Glomerular visceral epithelial cell (primary cell): ENCODE measurements around the gene ATP5ME.

Source experiments
- DNase-seq: peaks from one replicate; pipeline ENCODE4 v3.0.0-alpha.2; 2016; ENCODE audit errors: extremely low spot score

ATP5ME gene

GRCh38 chr4:684623-685327 is 10.7 kb upstream of the ATP5ME start:
- no peak for DNase-seq

- peak; percentile 39 for DNase-seq
These were observed 10.0 kb upstream of the ATP5ME start for GRCh38 chr4:683982-684622.

GRCh38 chr4:683247-683897 is 9.3 kb upstream of the ATP5ME start:
- no peak for DNase-seq

GRCh38 chr4:682490-683172 is 8.6 kb upstream of the ATP5ME start:
- no peak for DNase-seq

DNA sequence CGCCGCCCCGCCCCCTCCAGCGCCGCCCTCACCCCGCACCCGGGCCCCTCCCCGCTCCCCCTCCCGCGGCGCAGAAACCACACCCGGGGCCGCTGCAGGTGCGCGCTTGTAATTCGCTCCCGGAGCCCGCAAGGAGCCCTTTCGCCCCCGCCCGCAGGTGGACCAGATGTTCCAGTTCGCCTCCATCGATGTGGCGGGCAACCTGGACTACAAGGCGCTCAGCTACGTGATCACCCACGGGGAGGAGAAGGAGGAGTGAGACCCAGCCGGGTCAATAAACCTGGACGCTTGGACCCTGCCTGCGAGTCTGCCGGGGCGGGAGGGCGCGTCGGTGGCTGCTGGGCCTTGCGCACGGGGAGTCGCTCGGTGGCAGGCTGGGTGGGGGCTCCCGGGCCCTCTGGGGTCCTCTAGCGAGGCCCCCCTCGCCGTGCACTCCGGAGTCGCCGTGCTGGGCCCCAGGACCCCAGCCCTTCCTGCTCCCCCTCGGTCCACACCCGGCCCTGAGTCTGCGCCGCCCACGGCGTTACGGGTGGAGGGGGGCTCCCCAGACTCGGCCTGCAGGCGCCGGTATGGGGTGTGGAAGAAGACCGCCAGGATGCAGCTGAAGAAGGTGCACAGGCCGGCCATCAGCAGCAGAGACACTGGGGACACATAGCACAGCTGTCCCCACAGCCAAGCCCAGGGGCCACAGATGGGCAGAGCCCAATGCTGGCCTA is 7.8 kb upstream of the ATP5ME start:
- no peak for DNase-seq

GRCh38 chr4:680928-681645 is 7.0 kb upstream of the ATP5ME start:
- no peak for DNase-seq

DNA sequence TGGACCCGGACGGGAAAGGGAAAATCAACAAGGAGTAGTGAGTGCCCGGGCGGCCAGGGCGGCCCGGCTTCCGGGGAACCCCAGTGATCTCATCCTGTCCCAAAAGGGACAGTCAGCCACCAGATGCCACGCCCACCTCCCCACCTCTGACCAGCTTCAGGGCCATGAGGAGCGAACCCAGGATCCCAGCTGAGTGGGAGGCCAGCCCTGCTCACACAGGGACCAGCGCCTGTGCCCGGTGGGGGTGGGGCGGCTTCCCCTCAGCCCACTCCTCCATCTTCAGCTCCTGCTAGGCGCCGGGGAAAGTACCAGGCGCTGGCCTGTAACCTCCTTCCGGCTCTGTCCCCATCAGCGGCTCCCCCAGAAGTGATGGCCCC is 6.5 kb upstream of the ATP5ME start:
- DNase-seq = no peak

GRCh38 chr4:680091-680490 is 6.0 kb upstream of the ATP5ME start:
- no peak for DNase-seq

DNA sequence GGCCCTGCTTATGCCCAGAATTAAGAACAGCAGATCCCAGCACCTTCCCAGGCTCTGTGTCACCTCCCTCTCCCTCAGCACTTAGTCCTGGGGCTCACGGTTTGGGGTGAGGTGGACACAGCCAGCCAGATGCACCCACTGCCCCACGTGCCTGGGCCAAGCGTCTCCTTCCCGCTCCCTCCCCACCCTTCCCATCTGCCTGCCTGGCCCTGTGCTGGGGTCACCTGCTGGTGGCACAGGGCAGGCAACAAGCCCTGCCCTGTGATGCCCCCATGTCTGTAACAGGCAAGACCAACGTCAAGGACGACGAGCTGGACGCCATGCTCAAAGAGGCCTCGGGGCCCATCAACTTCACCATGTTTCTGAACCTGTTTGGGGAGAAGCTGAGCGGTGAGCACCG is 5.6 kb upstream of the ATP5ME start:
- no peak for DNase-seq

- no peak for DNase-seq
These were observed 5.0 kb upstream of the ATP5ME start for GRCh38 chr4:679104-679481.

- no peak for DNase-seq
These were observed 4.4 kb upstream of the ATP5ME start for GRCh38 chr4:678331-679103.

DNA sequence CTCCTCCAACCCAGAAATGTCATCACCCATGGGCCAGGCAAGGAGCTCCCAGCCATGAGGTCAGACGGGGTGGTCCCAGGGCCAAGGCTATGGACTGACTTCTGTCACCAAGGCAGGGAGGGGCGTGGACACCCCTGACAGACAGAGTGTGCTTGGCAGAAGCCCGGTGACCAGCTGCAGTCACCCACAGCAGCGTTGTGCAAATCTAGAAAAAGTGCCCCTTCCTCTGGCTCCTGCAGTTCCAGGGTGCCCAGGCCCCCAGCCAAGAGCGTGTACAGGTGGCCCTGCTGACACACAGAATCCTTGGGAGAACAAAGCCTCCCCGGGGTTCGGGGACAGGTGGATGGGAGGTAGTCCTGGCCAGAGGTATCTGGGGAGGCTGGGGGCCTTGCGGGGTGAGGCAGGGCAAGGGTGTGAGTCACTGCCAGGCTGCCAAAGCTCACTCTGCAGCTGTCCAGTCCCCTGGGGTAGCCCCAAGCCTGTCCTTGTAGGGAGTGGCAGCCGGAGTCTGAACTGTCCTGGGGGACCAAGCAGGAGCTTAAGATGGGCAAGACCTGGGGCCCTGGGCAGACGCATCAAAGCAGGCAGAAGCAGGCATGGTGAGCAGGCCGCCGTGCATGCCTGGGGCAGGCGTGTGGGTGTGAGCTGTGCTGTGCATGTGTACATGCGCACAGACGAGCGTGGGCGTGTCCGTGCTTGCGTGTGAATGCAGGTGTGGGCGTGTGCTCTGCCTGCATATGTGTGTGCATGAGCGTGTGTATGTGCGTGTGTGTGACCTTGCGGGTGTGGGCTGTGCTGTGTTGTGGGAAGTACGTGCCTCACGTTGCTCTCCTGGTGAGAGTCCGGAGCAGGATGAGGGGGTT is 3.6 kb upstream of the ATP5ME start:
- DNase-seq = no peak

DNA sequence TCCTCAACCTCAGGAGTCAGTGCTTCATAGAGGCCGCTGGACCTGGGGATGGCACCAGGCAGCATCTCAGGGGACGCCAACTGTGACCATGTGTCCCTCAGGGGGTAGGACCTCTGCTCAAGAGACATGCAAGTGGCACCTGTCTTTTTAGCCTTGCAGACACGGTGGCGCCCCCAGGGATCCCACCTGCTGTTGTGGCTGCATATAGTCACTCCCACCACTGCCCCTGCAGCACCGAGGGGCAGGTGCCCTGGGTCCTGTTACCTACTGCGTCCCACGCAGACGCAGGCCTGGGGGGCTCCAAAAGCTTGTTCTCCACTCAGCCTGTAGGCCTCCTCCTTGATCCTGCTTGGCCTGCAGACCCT is 2.8 kb upstream of the ATP5ME start:
- no peak for DNase-seq

- DNase-seq = no peak
These were observed 2.1 kb upstream of the ATP5ME start for GRCh38 chr4:675980-676870.

GRCh38 chr4:675036-675882 is 1.2 kb upstream of the ATP5ME start:
- DNase-seq = no peak

- DNase-seq = no peak
These were observed 556 bp downstream of the ATP5ME start for GRCh38 chr4:673349-674091.

DNA sequence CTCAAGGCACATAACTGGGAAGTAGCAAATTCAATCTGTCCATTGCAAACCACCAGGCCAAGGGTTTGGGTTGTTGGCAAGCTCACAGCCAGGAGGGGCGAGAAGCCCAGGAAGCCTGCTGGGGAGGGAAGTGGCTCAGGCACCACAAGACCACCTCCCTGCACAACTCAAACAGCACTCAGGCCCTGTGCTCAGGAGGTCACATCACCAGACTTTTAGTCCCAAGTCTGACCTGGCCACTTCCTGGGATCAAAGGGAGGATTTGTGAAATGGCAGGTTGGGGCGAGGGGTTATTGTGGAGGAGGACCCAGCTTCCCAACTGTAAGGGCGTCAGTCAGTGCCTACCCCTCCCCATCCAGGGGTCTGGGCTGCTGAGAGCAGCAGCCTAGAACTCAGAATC is 2.3 kb downstream of the ATP5ME start:
- DNase-seq = no peak
